Metanephros (tissue), 1 donor: Measurements from ENCODE around the gene CIITA. TPM values are rescaled to one million over a fixed set of nuclear protein-coding genes. Genes with fewer than 3 reads are reported as not detected.

Experiments used
- total RNA-seq: library from RNA; depleted of rRNA; stranded (reverse); fragments of >200 nt; gene quantifications from one replicate; pipeline ENCODE4 v1.2.3, GENCODE V29; 2014

The CIITA gene, protein sequence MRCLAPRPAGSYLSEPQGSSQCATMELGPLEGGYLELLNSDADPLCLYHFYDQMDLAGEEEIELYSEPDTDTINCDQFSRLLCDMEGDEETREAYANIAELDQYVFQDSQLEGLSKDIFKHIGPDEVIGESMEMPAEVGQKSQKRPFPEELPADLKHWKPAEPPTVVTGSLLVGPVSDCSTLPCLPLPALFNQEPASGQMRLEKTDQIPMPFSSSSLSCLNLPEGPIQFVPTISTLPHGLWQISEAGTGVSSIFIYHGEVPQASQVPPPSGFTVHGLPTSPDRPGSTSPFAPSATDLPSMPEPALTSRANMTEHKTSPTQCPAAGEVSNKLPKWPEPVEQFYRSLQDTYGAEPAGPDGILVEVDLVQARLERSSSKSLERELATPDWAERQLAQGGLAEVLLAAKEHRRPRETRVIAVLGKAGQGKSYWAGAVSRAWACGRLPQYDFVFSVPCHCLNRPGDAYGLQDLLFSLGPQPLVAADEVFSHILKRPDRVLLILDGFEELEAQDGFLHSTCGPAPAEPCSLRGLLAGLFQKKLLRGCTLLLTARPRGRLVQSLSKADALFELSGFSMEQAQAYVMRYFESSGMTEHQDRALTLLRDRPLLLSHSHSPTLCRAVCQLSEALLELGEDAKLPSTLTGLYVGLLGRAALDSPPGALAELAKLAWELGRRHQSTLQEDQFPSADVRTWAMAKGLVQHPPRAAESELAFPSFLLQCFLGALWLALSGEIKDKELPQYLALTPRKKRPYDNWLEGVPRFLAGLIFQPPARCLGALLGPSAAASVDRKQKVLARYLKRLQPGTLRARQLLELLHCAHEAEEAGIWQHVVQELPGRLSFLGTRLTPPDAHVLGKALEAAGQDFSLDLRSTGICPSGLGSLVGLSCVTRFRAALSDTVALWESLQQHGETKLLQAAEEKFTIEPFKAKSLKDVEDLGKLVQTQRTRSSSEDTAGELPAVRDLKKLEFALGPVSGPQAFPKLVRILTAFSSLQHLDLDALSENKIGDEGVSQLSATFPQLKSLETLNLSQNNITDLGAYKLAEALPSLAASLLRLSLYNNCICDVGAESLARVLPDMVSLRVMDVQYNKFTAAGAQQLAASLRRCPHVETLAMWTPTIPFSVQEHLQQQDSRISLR
- total RNA-seq: 15.3 TPM

DNA sequence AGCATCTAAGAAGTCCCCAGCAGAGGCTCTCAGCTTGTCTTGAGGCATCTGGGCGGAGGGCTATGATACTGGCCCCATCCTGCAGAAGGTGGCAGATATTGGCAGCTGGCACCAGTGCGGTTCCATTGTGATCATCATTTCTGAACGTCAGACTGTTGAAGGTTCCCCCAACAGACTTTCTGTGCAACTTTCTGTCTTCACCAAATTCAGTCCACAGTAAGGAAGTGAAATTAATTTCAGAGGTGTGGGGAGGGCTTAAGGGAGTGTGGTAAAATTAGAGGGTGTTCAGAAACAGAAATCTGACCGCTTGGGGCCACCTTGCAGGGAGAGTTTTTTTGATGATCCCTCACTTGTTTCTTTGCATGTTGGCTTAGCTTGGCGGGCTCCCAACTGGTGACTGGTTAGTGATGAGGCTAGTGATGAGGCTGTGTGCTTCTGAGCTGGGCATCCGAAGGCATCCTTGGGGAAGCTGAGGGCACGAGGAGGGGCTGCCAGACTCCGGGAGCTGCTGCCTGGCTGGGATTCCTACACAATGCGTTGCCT is at the start of gene CIITA:
Gene CIITA, plus strand, starts transcription at position 404 of the 543 bp plus-strand sequence. Its CDS starts 129 bp downstream, at position 533.

GRCh38 chr16:10942352-10943063 is 65.5 kb downstream of the CIITA start, which contains the start of gene DEXI:
TSS of gene DEXI (minus strand) at chr16:10942468. CDS start at chr16:10942005, 463 bp downstream.

GRCh38 chr16:10944249-10945064 is 67.5 kb downstream of the CIITA start, which contains the start of gene CLEC16A:
TSS of gene CLEC16A (plus strand) at chr16:10944564. CDS start at chr16:10944718, 154 bp downstream.

Other genes starting within 250 kb of the CIITA start
- gene TEKT5, start 182.3 kb upstream of the CIITA start, total RNA-seq: 0.64 TPM
- gene NUBP1, start 133.4 kb upstream of the CIITA start, total RNA-seq: 21.0 TPM
- gene TVP23A, start 58.4 kb upstream of the CIITA start, total RNA-seq: 6.2 TPM
- gene DEXI, start 65.3 kb downstream of the CIITA start, total RNA-seq: 32.8 TPM
- gene CLEC16A, start 67.4 kb downstream of the CIITA start, total RNA-seq: 30.5 TPM